Measurements from ENCODE around the gene FUBP3. TPM values are rescaled to one million over a fixed set of nuclear protein-coding genes. Genes with fewer than 3 reads are reported as not detected.

FUBP3 gene
- total RNA-seq, 1 experiment from 2014 or later: 78.6 TPM

GRCh38 chr9:130675396-130675795 is 96.0 kb downstream of the FUBP3 start:
- Histone ChIP-seq H3T11ph (ENCODE audit: low read length) (no peak overlapping the region), H3K23me2 (ENCODE audit: insufficient read length, low read depth, low read length, poor library complexity, severe bottlenecking) (no peaks in the 10 kb centered on the region), H3K9ac (ENCODE audit: extremely low read depth, insufficient read length, low read length) (no peak overlapping the region), H3K18ac (ENCODE audit: insufficient read length, low read depth, low read length) (no peak overlapping the region), H2BK5ac (ENCODE audit: insufficient read length, low read length) (no peak overlapping the region), H2AK5ac (ENCODE audit: insufficient read length, low read length) (no peak overlapping the region), H3K14ac (ENCODE audit: insufficient read depth, low read length) (no peak overlapping the region), H3K4ac (ENCODE audit: low read depth, low read length) (no peak overlapping the region), H3K79me2 (ENCODE audit: insufficient read depth, low read length) (no peaks in the 10 kb centered on the region), H2BK20ac (ENCODE audit: low read depth, low read length, poor library complexity, severe bottlenecking) (no peak overlapping the region), H4K5ac (ENCODE audit: insufficient read length, low read depth, low read length) (no peak overlapping the region), H3K79me1 (ENCODE audit: insufficient read depth, low read depth, low read length, poor library complexity, severe bottlenecking) (no peaks in the 10 kb centered on the region), H2BK120ac (ENCODE audit: low read depth, low read length, poor library complexity, severe bottlenecking) (no peak overlapping the region), H3K4me1 (ENCODE audit: insufficient read depth, low read length) (no peaks in the 10 kb centered on the region), H4K91ac (ENCODE audit: insufficient read length, low read depth, low read length) (no peak overlapping the region), H3K56ac (ENCODE audit: insufficient read length, low read depth, low read length) (no peak overlapping the region), H3K27me3 (ENCODE audit: insufficient read depth, low read length) (peaks cover 2% of the 10 kb centered on the region), H3K4me2 (ENCODE audit: insufficient read depth, insufficient read length, low read length) (no peak overlapping the region), H3K23ac (ENCODE audit: insufficient read length, low read depth, low read length) (no peak overlapping the region), H4K20me1 (ENCODE audit: control insufficient read depth, insufficient read depth, insufficient read length) (no peaks in the 10 kb centered on the region), H2BK12ac (ENCODE audit: insufficient read length, low read depth, low read length) (no peak overlapping the region), H2AFZ (ENCODE audit: low read length) (no peak overlapping the region), H2BK15ac (ENCODE audit: low read depth, low read length) (no peak overlapping the region), H3K9me3 (ENCODE audit: control insufficient read depth, low read depth, low read length) (no peaks in the 10 kb centered on the region), H4K8ac (replicated peaks; ENCODE audit: insufficient read length, low read depth, low read length) (no peak overlapping the region), H3K27ac (ENCODE audit: insufficient read length, low read depth, low read length) (no peak overlapping the region)
- Mint-ChIP-seq H3K4me3 (no peak overlapping the region), H3K36me3 (ENCODE audit: insufficient read depth in 1 of 3, low read depth in 3 of 3) (no peaks in the 10 kb centered on the region), H3K27ac (no peak overlapping the region), H3K4me1 (no peaks in the 10 kb centered on the region), H3K9me3 (no peaks in the 10 kb centered on the region; a peak in 1 of 5 replicates), H3K27me3 (ENCODE audit: low read depth) (peaks cover 71% of the 10 kb centered on the region)
- DNase-seq: no peak
- TF ChIP-seq CTCF (conservative IDR thresholded peaks at IDR 0.05): no peak
- no CpG with 5 or more reads among the region's 13 CpGs for WGBS (ENCODE audit: extremely low coverage, insufficient read length, low lambda C conversion rate)

Measured in H9 (cell line).